ENCODE data around the gene LILRB5. TPM values are rescaled to one million over a fixed set of nuclear protein-coding genes. Genes with fewer than 3 reads are reported as not detected.

Gene LILRB5
- total and polyA plus RNA-seq, 9 of the 15 experiments (the other 6 are each of a cell fraction or from before 2014, with no cell fraction given), result not detected

GRCh38 chr19:54207983-54208783, 48.9 kb downstream of the LILRB5 start (continued):
- TF ChIP-seq HMGXB4 (CRISPR knock-in tag; IDR thresholded peaks at IDR 0.05), result no peak; the same call in 1 of the 2 replicates
- TF ChIP-seq CCAR2 (IDR thresholded peaks at IDR 0.05; ENCODE audit: low read depth, low read length), result no peak
- TF ChIP-seq, protein P1, sequence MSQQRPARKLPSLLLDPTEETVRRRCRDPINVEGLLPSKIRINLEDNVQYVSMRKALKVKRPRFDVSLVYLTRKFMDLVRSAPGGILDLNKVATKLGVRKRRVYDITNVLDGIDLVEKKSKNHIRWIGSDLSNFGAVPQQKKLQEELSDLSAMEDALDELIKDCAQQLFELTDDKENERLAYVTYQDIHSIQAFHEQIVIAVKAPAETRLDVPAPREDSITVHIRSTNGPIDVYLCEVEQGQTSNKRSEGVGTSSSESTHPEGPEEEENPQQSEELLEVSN (IDR thresholded peaks at IDR 0.05; ENCODE audit: borderline replicate concordance in 1 of 2, extremely low read depth in 1 of 2, insufficient read depth in 1 of 2, insufficient read length in 1 of 2, low read depth in 1 of 2, low read length in 1 of 2, poor library complexity in 1 of 2, severe bottlenecking in 1 of 2), result peak; percentile 72 to 88
- no peak; the same call in 1 of the 2 replicates for TF ChIP-seq ZNF586 (CRISPR knock-in tag; conservative IDR thresholded peaks at IDR 0.05)
- peak; percentile 87; the same call in 1 of the 2 replicates for TF ChIP-seq MEF2D (tag; conservative IDR thresholded peaks at IDR 0.05; ENCODE audit: low read depth)
- no peak for TF ChIP-seq ZNF121 (CRISPR knock-in tag; conservative IDR thresholded peaks at IDR 0.05)
- TF ChIP-seq RAD21 (CRISPR knock-in tag; conservative IDR thresholded peaks at IDR 0.05 in 1 of 2, IDR thresholded peaks at IDR 0.05 in 1 of 2), result 0 out of 4 replicates have a peak, but pooled peaks have one; percentile 1 to 5
- no peak for TF ChIP-seq SP2 (IDR thresholded peaks at IDR 0.05; ENCODE audit: extremely low read depth, low read depth, low read length, poor library complexity, severe bottlenecking)
- TF ChIP-seq, protein P2, sequence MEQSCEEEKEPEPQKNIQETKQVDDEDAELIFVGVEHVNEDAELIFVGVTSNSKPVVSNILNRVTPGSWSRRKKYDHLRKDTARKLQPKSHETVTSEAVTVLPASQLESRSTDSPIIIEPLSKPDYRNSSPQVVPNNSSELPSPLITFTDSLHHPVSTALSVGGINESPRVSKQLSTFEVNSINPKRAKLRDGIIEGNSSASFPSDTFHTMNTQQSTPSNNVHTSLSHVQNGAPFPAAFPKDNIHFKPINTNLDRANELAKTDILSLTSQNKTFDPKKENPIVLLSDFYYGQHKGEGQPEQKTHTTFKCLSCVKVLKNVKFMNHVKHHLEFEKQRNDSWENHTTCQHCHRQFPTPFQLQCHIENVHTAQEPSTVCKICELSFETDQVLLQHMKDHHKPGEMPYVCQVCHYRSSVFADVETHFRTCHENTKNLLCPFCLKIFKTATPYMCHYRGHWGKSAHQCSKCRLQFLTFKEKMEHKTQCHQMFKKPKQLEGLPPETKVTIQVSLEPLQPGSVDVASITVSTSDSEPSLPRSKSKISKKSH (CRISPR knock-in tag; IDR thresholded peaks at IDR 0.05), result no peak
- peak; percentile 69; the same call in 1 of the 2 replicates for TF ChIP-seq GABPB1 (CRISPR knock-in tag; IDR thresholded peaks at IDR 0.05)
- TF ChIP-seq HBP1 (CRISPR knock-in tag; IDR thresholded peaks at IDR 0.05), result peak; percentile 95
- peak; percentile 72 for TF ChIP-seq TAF9B (IDR thresholded peaks at IDR 0.05; ENCODE audit: partially characterized antibody)
- TF ChIP-seq KDM1A (IDR thresholded peaks at IDR 0.05), result peak; percentile 78 to 84
- TF ChIP-seq ZNF551 (CRISPR knock-in tag; IDR thresholded peaks at IDR 0.05), result no peak
- TF ChIP-seq, protein P3, sequence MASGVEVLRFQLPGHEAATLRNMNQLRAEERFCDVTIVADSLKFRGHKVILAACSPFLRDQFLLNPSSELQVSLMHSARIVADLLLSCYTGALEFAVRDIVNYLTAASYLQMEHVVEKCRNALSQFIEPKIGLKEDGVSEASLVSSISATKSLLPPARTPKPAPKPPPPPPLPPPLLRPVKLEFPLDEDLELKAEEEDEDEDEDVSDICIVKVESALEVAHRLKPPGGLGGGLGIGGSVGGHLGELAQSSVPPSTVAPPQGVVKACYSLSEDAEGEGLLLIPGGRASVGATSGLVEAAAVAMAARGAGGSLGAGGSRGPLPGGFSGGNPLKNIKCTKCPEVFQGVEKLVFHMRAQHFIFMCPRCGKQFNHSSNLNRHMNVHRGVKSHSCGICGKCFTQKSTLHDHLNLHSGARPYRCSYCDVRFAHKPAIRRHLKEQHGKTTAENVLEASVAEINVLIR (CRISPR knock-in tag; IDR thresholded peaks at IDR 0.05), result no peak
- peak; percentile 95 for TF ChIP-seq HMBOX1 (IDR thresholded peaks at IDR 0.05)
